Kidney glomerular epithelial cell (primary cell): ENCODE measurements around the gene APBA3.

ENCODE experiments used
- DNase-seq: peaks from one replicate; lab custom pipeline; 2025; lab: John Stamatoyannopoulos, UW

APBA3 gene

DNA sequence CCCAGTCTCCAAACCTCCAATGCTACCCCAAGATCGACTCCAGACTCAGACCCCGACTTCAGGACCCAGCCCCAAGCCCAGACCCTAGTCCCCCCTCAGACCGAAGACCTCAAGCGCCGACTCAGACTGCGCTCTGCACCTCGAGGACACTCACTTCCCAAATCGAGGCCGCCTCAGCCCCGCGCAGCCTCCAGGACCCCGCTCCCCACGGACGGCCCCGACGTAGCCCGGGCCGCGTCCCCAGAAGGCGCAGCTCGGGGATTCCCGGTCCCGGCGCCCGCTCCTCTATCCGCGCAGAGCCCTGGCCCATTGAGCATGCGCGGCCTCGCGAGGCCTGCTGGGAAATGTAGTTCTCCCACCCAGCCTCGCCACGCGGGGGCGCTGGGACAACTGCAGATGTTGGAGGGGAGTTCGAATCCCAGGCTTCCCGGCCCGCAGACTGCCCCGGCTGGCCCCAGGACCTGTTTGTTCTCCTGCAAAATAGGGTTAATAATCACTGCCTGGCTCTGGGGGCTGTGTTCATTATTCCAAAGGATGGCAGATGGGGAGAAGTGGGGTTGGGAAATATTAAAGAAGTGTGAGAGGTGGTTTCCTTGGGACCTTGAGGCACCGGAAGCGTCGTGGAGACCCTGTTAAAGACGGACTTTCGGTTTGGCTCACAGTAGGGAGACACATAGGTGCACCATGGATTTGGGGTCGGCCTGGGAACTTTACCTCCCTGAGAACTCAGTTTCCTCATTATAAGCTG, at the start of gene APBA3:
APBA3 (minus strand) TSS at position 311 of the 748 bp plus-strand sequence. CDS start 1,428 bp downstream, outside the sequence.
- peak; percentile 75 for DNase-seq

DNA sequence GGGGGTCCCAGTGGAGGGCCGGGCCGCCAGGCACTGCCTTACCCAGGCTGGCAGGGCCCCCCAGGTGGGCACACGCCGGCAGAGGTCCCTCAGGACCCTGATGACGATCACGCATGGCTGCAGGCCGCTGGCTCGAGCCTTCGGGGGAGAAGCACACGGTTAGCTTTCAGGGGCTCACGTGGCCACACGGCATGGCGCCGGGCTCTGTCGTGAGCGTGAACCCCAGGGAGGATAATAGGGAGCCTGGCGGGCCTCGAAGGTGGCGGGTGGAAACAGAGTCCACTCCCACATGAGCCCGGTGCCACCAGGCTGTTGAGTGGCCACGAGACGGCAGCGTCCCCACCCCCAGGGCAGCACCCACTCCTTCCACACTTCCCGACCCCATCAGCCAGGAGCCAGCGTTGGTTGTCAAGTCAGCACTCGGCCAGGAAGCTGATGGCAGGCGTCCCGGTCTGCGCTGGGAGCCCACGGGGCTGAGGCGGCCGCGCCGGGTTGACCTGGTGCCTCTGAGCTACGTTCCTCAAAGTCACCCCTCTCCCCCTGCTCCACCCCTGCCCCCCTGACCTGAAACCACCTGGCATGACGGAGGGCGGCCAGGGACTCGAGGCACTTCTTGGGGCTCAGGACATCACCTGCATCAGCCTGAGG, 49.3 kb upstream of the APBA3 start:
- DNase-seq = no peak

DNA sequence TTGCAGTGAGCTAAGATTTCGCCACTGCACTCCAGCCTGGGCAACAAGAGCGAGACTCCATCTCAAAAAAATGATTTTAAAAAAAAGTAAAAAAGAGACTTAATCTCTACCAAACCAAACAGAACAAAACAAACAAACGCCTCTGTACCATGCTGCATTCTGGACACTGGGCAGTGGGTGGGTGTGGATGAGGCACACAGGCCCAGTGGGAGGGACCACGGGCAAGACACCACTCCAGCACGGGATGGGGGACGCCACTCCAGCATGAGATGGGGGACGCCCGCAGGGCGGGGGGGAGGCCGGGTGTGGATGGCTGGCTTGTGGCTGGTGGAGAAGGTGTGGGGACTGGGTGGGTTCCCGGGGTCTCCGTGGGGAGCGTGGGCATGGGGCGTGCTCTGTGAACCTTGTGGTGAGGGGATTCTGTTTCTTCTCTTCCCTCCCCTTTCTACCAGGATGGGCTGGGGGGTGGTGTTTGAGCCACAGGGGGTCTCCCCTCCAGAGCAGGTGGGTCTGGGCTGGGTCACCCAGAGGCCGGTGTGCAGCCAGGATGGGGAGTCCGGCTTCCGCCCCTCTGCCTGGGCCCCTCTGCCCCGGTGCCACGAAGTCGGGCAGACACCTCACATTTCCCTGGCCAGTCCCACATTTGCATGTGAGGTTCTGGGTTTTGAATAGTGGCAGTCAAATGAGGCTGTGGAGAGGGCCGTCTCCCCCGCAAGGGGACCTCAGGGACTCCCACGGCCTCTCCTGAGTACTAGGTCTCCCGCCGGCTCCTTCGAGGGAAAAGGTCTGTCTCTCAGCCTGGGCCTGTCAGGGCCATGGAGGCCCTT, 48.6 kb upstream of the APBA3 start:
- no peak for DNase-seq

GRCh38 chr19:3808420-3809143, 47.1 kb upstream of the APBA3 start:
- no peak for DNase-seq

DNA sequence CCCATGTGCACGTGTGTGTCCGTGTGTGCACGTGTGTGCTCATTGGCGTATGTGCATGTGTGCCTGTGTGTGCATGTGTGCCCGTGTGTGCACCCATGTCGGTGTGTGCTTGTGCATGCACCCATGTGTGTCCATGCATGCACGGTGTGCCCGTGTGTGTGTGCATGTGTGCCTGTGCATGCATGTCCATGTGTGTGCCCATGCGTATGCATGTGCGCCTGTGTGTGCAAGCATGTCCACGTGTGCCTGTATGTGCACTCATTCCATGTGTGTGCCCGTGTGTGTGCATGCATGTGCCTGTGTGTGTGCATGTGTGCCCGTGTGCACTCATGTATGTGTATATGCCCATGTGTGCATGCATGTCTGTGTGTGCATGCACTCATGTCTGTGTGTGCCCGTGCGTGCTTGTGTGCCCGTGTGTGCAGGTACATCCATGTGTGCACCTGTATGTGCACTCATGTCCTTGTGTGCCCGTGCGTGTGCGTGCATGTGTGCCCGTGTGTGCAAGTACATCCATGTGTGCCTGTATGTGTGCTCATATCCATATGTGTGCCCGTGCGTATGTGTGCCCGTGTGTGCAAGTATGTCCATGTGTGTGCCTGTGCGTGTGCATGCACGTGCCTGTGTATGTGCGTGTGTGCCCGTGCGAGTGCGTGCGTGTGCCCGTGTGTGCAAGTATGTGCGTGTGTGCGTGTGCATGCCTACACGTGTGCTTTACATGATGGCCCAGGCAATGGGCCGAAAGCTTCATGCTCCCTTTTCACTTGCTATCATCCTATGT, 46.3 kb upstream of the APBA3 start:
- no peak for DNase-seq

- no peak for DNase-seq
These were observed 45.6 kb upstream of the APBA3 start for GRCh38 chr19:3807131-3807480.

- no peak for DNase-seq
These were observed 44.4 kb upstream of the APBA3 start for GRCh38 chr19:3805859-3806258.

DNA sequence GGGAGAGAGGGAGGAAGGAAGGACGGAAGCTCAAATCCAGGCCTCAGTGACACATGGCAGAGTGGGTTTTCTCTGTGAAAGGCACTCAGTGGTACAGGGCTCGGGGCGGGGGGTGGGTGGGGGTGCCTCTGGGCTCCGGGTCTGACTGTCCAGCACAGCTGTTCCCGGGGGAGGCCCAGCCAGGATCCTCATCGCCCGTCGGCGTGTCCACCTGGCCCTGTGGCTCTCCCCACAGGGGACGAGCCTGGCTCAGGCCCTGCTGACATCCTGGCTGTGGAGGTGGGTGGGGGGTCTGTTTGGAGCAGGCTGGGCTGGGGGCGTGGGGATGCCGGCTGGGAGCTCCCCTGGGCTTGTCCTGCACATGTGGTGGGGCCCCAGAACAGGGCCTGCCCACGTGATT, 42.9 kb upstream of the APBA3 start:
- DNase-seq = no peak

- no peak for DNase-seq
These were observed 42.5 kb upstream of the APBA3 start for GRCh38 chr19:3803986-3804385.

DNA sequence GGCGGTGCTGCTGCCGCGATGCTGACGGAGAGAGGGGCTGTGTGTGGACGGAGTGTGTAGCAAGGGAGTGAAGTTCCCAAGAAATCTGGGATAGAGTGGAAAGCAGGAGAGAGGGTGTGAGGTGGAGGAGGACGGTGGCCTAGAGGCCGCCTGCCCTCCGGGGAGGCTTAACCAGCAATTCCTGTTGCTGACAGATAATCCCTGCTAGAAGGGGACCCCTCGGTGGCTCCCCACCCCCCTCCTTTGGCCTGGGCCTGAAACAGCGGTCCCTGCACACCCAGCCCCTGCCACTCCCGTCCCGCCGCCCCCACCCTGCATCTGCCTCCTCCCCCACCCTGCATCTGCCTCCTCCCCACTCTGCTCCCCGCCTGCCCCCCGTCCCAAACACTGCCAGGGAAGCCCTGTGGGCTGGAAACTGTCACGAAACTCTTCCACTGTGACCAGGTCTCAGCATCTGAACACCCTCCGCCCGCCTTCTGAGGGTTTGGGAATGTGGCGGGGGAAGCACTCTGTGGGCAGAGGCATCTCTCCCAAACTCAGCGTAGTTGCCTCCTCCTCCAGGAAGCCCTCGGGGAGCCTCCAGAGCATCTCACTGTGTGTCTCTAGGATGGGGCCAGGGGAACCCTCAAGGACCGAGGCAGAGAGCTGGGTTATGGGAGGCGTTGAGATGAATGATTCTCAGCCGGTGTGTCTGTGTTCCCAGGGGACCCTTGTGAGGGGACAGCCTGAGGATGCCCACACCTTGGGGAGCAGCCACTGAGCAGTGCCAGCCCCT, 41.8 kb upstream of the APBA3 start:
- DNase-seq = no peak

DNA sequence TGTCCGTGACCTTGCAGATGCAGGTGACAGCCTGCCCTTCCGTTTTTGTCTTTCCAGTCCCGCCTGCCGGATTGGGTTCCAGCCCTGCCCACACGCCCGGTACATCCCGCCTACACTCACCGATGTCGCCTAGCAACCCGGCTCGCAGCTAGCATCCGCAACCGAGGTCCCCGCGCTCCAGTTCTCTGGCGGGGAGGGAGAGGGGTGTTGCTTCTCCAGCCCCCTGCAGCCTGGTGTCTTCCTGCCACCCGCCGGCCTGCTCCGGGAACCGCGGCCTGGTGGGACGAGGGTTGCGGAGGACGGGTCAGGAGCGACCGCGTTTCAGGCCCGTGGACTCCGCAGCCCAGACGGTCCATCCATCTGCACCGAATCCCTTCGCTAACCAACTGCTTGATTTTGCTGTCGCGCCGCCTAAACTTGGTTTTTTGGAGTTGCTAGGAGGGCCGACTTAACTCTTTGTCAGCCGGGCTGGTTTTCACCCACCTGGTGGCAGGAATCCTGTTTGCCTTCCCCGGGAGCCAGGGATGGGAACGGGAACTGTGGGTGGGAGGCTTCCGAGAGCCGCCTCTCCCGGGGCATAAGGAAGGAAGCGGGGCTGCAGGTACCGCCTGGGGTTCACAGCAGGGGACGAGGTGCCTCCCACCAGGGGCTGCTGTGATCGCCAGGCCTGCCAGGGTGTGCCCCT, 40.1 kb upstream of the APBA3 start:
- no peak for DNase-seq

DNA sequence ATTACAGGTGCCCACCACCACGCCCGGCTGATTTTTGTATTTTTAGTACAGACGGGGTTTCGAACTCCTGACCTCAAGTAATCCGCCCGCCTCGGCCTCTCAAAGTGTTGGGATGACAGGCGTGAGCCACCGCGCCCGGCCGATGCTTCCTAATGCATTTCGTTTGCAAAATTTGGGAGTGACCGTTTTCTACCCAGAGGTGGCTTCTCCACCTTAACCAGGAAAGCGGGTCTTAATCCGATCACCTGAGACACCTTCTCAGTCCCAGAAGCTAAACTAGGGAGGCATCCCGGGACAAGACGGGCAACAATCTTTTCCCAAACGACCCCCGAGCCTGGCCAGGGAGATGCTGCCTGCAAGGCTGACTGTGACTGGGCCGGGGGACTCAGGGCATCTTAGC, 39.5 kb upstream of the APBA3 start:
- DNase-seq = no peak

- no peak for DNase-seq
These were observed 36.6 kb upstream of the APBA3 start for GRCh38 chr19:3798137-3798536.

DNA sequence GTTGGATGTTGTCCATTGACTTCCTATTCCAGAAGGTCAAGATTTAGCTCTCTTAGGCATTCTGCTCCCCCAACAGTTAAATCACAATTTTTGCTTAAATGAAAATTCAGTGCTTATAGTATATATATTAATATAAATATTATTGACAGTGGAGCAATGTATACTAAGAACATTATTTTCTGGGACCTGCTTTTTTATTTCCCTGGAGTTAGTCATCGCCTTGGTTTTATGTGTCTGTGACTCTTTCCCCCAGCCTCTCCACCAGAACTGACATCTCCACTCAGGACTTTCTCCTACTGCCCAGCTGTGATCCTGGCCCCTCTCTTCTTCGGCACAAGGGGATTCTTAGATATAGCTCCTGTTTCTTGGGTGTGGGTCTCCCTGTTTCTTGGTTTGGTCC, 34.9 kb upstream of the APBA3 start:
- DNase-seq = no peak

DNA sequence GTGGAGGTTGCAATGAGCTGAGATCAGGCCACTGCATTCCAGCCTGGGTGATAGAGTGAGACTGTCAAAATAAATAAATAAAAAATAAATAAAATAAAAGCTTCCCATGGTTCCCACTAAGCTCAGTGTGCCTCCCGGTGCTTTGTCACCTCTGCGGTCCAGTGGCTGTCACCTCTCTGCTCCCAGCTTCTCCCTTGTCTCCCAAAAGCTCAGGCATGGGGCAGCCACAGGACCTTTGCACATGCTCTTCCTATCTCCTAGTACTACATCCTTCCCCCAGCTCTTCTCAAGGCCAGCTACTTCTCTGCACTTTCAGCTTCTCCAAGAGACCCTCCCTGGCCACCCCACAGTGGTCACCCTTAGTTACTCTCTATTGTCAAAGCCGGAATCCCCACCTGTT, 32.3 kb upstream of the APBA3 start:
- DNase-seq = no peak

DNA sequence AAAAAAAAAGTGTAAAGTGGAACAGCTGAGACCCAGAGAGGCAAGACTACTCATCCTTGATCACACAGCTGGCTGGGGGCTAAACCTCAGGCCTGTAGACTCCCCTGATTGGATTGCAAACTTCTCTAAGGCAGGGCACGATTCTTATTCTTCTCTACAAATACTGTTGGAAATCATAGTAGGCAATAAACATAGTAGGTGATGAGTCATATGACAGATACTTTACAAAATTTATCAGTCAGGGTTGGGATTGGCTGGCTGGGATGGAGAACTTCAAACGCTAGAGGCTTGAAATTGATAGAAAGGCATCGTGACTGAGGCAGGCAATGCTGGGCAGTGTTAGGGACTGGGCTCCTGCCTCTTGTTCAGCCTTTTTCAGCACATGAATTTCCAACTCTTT, 30.6 kb upstream of the APBA3 start:
- no peak for DNase-seq

DNA sequence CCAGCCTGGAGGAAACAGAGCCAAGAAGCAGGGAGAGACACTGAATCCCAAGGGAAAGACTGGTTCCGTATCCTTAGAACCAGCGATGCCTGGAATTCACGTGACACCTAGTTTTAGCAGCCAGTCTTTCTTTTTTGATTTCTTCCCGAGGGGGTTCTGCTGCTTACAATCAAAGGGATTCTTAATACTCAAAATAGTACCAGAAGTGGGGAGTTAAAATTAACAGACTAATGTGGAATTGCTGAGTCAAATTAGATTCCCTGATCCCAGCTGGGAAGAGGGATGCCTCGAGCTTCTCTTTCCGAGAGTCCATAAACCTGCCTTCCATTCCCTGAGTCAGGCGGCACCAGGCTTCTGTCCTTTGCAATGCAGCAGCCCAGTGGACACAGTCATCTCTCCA, 29.4 kb upstream of the APBA3 start:
- no peak for DNase-seq

DNA sequence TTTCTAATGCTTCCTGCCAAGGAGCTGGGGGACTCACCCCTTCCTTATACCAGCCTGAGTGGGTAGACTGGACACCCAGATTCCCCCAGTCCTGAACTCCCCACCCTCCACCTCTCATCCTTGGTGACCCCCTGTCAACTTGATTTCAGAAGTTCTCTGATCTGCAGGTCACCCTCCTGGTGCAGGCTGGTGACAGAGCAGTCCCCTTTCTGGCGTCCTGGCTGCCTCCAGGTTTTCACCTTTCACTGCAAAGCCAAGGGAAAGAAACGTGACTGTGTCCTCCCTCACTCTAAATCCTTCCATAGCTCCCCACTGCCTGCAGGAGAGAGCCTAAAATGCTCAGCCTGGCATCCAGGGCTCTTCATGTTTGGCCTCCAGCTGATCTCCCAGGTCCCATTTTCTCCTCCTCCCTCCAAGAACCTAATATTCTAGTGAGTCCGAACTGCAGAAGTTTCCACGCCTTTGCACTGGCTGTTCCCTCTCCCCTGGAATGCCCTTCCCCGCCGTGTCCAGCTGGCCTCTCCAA, 28.8 kb upstream of the APBA3 start:
- no peak for DNase-seq

- no peak for DNase-seq
These were observed 27.7 kb upstream of the APBA3 start for GRCh38 chr19:3788996-3789778.
